ENCODE data around the gene FGF3. TPM values are rescaled to one million over a fixed set of nuclear protein-coding genes. Genes with fewer than 3 reads are reported as not detected.

Gene FGF3
- total RNA-seq, 1 donor from 2014 or later: not detected

DNA sequence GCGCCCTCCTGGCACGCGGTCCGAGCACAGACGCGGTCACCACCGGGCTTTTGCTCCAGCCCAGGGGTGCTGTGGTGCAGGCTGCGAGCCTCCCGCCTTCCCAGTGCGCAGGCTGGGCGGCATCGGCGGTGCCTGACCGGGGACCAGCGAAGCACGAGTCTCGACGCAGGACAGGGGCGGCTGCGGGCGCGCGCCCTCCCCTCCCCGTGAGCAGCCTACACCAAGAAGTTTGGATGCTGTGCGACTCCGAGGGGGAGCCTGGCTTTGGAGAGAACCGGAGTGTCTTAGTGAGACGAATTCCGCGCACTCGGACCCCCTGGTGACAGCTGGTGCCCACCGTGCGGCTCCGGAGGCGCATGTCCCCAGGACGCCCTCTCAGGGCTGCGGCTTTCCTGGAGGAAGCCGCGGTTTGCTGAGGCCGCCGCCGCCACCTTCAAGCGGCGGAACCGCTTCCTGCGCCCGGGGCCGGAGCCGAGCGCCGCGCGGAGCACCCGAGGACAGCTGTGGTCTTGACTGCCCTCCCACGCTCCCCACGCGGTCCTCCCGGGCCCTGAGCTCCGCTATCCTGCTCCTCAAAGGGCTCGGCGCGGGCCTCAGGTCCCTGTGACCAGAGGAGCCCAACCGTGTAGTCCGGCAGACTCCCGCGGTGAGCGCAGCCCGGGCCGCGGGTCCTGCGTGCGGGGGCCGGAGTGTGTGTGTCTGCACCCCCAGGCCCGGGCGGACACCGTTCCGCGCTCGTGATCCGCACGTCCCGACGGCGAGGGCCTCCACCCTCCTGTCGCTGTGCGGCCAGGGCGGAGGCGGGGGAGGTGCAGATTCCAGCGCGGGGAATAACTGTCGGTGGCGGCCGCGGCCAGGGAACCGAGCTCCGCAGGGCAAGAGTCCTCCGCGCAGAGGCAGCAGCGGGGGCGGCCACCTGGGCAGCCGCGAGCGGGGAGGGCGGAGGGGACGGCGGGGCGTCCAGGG is 1.7 kb downstream of the FGF3 start:
- no peaks in the 10 kb centered on the region for H3K9me3 ChIP-seq (ENCODE audit: insufficient read depth, low read depth, low read length)
- peak overlapping the region; percentile 65 for H3K4me2 ChIP-seq (ENCODE audit: low read length)
- TF ChIP-seq EZH2 (IDR thresholded peaks at IDR 0.05; ENCODE audit: insufficient read depth, low read length): peak; percentile 87
- TF ChIP-seq, protein P1, sequence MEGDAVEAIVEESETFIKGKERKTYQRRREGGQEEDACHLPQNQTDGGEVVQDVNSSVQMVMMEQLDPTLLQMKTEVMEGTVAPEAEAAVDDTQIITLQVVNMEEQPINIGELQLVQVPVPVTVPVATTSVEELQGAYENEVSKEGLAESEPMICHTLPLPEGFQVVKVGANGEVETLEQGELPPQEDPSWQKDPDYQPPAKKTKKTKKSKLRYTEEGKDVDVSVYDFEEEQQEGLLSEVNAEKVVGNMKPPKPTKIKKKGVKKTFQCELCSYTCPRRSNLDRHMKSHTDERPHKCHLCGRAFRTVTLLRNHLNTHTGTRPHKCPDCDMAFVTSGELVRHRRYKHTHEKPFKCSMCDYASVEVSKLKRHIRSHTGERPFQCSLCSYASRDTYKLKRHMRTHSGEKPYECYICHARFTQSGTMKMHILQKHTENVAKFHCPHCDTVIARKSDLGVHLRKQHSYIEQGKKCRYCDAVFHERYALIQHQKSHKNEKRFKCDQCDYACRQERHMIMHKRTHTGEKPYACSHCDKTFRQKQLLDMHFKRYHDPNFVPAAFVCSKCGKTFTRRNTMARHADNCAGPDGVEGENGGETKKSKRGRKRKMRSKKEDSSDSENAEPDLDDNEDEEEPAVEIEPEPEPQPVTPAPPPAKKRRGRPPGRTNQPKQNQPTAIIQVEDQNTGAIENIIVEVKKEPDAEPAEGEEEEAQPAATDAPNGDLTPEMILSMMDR (IDR thresholded peaks at IDR 0.05; ENCODE audit: insufficient read depth, low read depth, low read length): no peak
- DNase-seq (ENCODE audit: low read depth) (no peak), FAIRE-seq (no peak)
- H3K36me3 ChIP-seq (ENCODE audit: insufficient read depth, low read length): no peaks in the 10 kb centered on the region
- H3K27ac ChIP-seq (ENCODE audit: low read depth, low read length): no peak overlapping the region
- Mint-ChIP-seq H3K4me3 (ENCODE audit: unreplicated experiment) (no peak overlapping the region), H3K4me1 (ENCODE audit: low read depth, unreplicated experiment) (no peaks in the 10 kb centered on the region), H3K27ac (ENCODE audit: unreplicated experiment) (no peak overlapping the region), H3K9me3 (ENCODE audit: unreplicated experiment) (no peaks in the 10 kb centered on the region), H3K27me3 (ENCODE audit: low read depth, unreplicated experiment) (peaks cover 59% of the 10 kb centered on the region), H3K36me3 (ENCODE audit: low read depth, unreplicated experiment) (no peaks in the 10 kb centered on the region)
- peaks cover 4% of the 10 kb centered on the region for H3K4me1 ChIP-seq (ENCODE audit: insufficient read depth, low read length)
- no peaks in the 10 kb centered on the region for H4K20me1 ChIP-seq (ENCODE audit: insufficient read depth, low read length)
- peak overlapping the region; percentile 41 for H2AFZ ChIP-seq (ENCODE audit: low read depth, low read length)
- no peaks in the 10 kb centered on the region for H3K79me2 ChIP-seq (ENCODE audit: insufficient read depth, low read length)
- peaks cover 53% of the 10 kb centered on the region for H3K27me3 ChIP-seq (ENCODE audit: insufficient read depth, low read length)
- H3K4me3 ChIP-seq (ENCODE audit: insufficient read depth, low read depth, low read length): no peak overlapping the region
- no peak overlapping the region for H3K9ac ChIP-seq (ENCODE audit: low read length)

DNA sequence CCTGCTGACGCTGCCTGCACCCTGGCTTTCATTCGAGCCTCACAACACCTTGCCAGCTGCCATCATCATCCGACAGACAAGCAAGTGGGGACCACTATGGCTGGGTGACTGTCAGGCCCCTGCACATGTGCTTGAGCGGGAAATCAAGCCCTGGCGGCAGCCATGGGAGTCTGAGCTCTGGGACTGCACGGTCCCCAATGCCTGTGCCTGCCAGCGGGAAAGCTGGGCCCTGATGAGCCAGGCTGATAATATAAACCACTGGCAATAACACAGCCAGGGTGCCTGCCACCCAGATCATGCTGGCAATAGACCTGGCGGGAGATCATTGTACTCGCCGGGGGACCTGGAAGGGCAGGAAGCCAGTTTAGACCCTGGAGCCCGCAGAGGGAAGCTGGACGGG is 2.5 kb downstream of the FGF3 start:
- FAIRE-seq: no peak
- H3K27me3 ChIP-seq (ENCODE audit: insufficient read depth, low read length): peaks cover 52% of the 10 kb centered on the region
- H3K79me2 ChIP-seq (ENCODE audit: insufficient read depth, low read length): no peaks in the 10 kb centered on the region
- H3K9ac ChIP-seq (ENCODE audit: low read length): no peak overlapping the region
- H3K4me3 ChIP-seq (ENCODE audit: insufficient read depth, low read depth, low read length): no peak overlapping the region
- H4K20me1 ChIP-seq (ENCODE audit: insufficient read depth, low read length): no peaks in the 10 kb centered on the region
- no peak overlapping the region for H3K4me3 Mint-ChIP-seq (ENCODE audit: unreplicated experiment)
- H3K27me3 Mint-ChIP-seq (ENCODE audit: low read depth, unreplicated experiment): peaks cover 52% of the 10 kb centered on the region
- H3K4me2 ChIP-seq (ENCODE audit: low read length): no peak overlapping the region
- H3K36me3 Mint-ChIP-seq (ENCODE audit: low read depth, unreplicated experiment): no peaks in the 10 kb centered on the region
- H3K9me3 ChIP-seq (ENCODE audit: insufficient read depth, low read depth, low read length): no peaks in the 10 kb centered on the region
- no peak overlapping the region for H2AFZ ChIP-seq (ENCODE audit: low read depth, low read length)
- no peak overlapping the region for H3K27ac ChIP-seq (ENCODE audit: low read depth, low read length)
- no peaks in the 10 kb centered on the region for H3K9me3 Mint-ChIP-seq (ENCODE audit: unreplicated experiment)
- H3K36me3 ChIP-seq (ENCODE audit: insufficient read depth, low read length): no peaks in the 10 kb centered on the region
- DNase-seq (ENCODE audit: low read depth): no peak
- TF ChIP-seq, protein P1 (IDR thresholded peaks at IDR 0.05; ENCODE audit: insufficient read depth, low read depth, low read length): no peak
- no peak for TF ChIP-seq EZH2 (IDR thresholded peaks at IDR 0.05; ENCODE audit: insufficient read depth, low read length)
- H3K4me1 Mint-ChIP-seq (ENCODE audit: low read depth, unreplicated experiment): no peaks in the 10 kb centered on the region
- H3K27ac Mint-ChIP-seq (ENCODE audit: unreplicated experiment): no peak overlapping the region
- peaks cover 4% of the 10 kb centered on the region for H3K4me1 ChIP-seq (ENCODE audit: insufficient read depth, low read length)

DNA sequence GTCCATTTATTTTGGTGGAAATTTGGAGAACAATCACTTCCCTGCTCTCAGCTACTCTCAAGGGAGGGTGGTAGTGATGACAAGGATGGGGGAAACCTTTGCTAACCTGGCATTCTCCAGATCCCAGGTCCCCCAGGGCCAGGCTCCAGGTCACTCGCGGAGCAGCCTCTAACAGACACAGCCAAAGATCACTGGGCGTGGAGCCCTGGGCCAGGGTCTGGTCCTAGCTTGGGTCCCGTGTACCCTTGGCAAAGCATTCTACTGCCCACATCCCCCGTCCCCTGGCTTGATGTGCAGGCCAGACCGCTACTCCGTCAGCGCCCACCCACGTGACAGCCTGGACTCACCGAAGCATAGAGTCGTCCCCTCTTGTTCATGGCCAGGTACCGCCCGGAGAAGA is 3.2 kb downstream of the FGF3 start:
- no peak overlapping the region for H3K27ac ChIP-seq (ENCODE audit: low read depth, low read length)
- H3K4me3 ChIP-seq (ENCODE audit: insufficient read depth, low read depth, low read length): no peak overlapping the region
- H3K9ac ChIP-seq (ENCODE audit: low read length): no peak overlapping the region
- Mint-ChIP-seq H3K4me1 (ENCODE audit: low read depth, unreplicated experiment) (no peaks in the 10 kb centered on the region), H3K4me3 (ENCODE audit: unreplicated experiment) (no peak overlapping the region), H3K36me3 (ENCODE audit: low read depth, unreplicated experiment) (no peaks in the 10 kb centered on the region), H3K27me3 (ENCODE audit: low read depth, unreplicated experiment) (peaks cover 49% of the 10 kb centered on the region), H3K27ac (ENCODE audit: unreplicated experiment) (no peak overlapping the region), H3K9me3 (ENCODE audit: unreplicated experiment) (no peaks in the 10 kb centered on the region)
- TF ChIP-seq EZH2 (IDR thresholded peaks at IDR 0.05; ENCODE audit: insufficient read depth, low read length): no peak
- TF ChIP-seq, protein P1 (IDR thresholded peaks at IDR 0.05; ENCODE audit: insufficient read depth, low read depth, low read length): no peak
- H2AFZ ChIP-seq (ENCODE audit: low read depth, low read length): no peak overlapping the region
- no peaks in the 10 kb centered on the region for H3K79me2 ChIP-seq (ENCODE audit: insufficient read depth, low read length)
- no peak overlapping the region for H3K4me2 ChIP-seq (ENCODE audit: low read length)
- H3K36me3 ChIP-seq (ENCODE audit: insufficient read depth, low read length): no peaks in the 10 kb centered on the region
- peaks cover 48% of the 10 kb centered on the region for H3K27me3 ChIP-seq (ENCODE audit: insufficient read depth, low read length)
- no peaks in the 10 kb centered on the region for H4K20me1 ChIP-seq (ENCODE audit: insufficient read depth, low read length)
- no peak for FAIRE-seq
- no peak for DNase-seq (ENCODE audit: low read depth)
- peaks cover 4% of the 10 kb centered on the region for H3K4me1 ChIP-seq (ENCODE audit: insufficient read depth, low read length)
- no peaks in the 10 kb centered on the region for H3K9me3 ChIP-seq (ENCODE audit: insufficient read depth, low read depth, low read length)

Measured in astrocyte (in vitro differentiated cells and primary cell).